Activated CD8-positive, alpha-beta memory T cell treated with anti-CD3 and anti-CD28 coated beads for 1 hour (primary cell): ENCODE data around the gene PCDH9.

ENCODE experiments used
- DNase-seq, 2 donors: peaks; one replicate each; pipeline ENCODE4 v3.0.0-alpha.2; 2020; ENCODE audit warnings: low read depth in 1 of 2; ENCODE audit errors: extremely low read depth in 1 of 2

PCDH9 gene

DNA sequence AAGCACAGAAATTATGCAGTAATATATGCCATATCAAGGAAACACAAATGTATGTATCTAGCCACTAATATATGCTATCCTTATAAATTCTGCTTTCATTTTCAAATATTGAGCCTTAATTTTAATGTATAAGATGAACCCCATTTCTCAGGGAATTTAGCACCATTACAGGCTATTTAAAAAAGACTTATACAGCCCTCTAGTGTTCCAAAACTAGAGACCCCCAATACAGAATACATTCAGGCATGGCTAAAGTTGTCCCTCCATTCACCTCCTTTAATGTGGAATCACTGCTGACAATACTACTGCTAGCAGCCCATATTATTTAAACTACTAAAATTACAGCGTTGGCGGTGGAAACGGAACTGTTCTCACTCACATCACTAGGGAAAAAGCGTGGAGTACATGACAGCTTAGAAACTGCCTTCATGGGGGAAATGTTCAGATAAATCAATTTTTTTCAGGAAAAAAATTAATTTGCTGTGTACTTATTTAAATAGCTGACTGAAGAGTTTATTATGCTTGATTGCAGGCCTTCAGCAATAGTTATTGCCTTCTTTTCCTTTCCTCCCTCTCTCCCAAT, 541.0 kb downstream of the PCDH9 start:
- no peak for DNase-seq

DNA sequence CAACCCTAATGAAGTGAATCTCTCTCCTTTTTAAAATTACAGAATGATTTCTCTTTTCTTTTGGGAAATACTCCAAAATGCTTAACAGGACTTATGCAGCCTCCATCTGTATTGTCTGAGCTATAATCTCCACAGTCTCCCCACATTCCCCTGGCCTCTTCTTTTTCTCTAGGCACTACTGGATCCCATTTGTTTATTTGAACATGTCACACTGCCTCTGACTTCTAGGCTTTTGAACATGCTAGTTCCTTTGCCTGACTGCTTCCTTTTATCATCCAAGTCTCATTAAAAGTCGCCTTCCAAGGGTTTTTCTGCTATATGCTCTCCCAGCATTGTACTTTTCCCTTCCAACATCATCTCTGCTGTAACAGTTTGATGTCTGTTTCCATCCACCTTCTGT, 548.7 kb downstream of the PCDH9 start:
- DNase-seq, result no peak

GRCh38 chr13:66680031-66680430, 550.1 kb downstream of the PCDH9 start:
- no peak for DNase-seq

DNA sequence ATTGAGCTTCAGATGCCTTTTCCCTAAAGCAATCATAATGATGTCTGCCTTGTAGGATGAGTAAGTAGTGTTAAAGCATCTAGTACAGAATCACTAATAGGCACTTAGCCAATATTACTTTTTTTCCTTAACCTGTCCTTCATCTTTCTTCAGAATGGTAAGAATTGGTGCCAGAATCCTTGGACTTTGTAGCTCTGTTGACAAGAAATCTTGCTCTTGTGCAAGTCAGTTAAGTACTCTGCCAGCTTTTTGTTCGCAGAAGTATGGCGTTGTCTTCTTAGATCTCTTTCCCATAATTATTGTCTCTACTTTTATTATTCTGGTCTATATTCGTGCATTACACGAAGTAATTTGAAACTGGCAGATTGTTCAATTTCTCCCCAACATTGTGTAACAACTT, 554.5 kb downstream of the PCDH9 start:
- DNase-seq, result no peak

- no peak for DNase-seq
Observed at GRCh38 chr13:66673401-66673800, 556.7 kb downstream of the PCDH9 start.

GRCh38 chr13:66665991-66666390, 564.1 kb downstream of the PCDH9 start:
- DNase-seq, result no peak

- no peak for DNase-seq
Observed at GRCh38 chr13:66663711-66664110, 566.4 kb downstream of the PCDH9 start.

DNA sequence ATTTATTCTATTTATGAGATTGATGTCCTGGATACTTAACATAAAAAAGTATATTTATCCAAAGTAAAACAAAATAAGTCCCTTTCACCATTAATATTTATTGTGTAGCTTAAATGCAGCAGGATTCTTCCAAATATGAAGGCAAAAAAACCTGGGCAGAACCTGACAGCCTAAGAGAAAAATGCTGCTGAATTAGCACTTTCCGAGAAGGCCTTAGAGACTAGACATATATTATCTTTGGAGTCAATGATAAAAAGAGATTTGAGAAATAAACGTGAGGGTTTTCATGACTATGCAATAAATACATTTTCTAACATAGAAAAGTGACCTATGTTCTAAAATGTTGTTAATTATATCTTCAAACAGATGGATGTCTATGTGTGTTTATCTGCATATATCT, 566.9 kb downstream of the PCDH9 start:
- no peak for DNase-seq

- DNase-seq, result no peak
Observed at GRCh38 chr13:66661336-66661735, 568.8 kb downstream of the PCDH9 start.

DNA sequence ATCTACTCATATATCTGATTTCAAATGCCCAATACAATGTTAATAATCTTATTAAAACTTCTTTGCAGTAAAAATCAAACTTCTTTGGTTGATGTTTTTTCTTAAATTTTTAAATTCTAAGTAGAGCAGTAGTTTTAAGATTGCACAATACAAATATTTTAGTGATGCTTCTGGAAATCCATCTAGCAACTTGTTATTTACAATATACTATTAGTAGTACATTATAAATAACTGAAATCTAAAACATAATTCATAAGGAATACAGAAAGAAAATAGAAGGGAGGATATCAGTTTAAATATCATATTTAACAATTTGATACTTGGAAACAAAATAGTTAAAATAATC, 569.7 kb downstream of the PCDH9 start:
- DNase-seq, result no peak

DNA sequence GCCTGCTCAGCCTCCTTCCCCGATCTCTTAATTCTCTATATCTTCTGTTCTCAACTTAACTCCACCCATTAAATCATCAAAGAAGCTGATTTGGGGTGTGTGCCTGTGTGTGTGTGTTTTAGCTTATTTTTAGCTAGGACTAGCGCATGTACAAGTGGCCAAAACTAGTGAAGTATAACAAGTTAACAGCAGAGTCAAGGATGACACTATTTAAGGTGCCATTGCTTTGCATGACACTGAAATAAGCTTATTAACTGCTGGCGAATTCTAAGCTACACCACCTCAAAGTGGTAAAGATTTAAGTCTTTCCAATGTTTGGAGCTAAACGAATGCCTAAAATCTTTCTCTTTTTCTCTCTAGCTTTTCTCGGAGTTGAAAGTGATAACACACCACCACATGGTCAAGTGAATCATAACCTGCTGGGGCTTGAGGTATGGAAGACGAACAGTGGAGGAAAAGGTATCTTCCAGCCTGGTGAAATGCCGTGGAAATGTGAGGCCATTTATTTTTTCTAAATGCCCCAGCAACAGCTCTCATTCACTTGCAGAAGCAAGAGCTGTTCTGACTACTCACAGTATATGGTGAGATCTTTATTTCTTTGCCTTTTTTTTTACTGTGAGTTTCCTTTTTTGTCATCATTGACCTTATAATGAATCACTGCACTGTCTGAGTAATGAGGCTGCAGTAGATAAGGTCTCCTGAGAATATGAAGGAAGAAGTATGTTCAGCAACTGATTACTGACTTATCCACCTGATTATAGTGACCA, 570.3 kb downstream of the PCDH9 start:
- no peak for DNase-seq

GRCh38 chr13:66659286-66659685, 570.9 kb downstream of the PCDH9 start:
- no peak for DNase-seq

- DNase-seq, result no peak
Observed at GRCh38 chr13:66657165-66657881, 572.8 kb downstream of the PCDH9 start.

DNA sequence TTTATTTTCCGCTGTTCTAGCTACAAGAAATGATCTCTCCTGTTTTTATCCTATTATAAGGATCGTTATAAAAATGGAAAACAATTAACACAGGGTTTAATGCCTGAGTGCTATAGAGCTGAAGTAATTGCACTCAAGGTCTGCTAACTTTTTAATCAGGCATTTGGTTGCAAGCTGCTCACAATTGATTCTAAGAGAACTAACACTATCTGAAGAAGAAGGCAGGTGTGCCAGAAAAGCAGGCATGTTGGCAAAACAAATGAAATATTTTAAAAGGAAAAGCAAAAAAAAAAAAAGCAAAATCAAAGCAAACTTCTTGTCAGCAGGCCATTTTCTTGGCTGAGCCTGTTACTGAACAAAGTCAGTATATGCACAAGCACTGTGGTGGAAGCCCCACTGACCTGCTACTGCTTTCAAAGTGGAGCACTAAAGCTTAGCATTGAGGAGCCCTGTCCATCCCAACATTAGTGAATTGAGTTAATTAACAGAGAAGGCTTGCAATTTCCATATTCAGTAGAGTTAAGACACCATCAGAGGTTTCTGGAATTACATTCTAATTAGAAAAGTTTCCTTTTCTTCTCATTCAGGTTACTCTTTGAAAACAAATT, 574.2 kb downstream of the PCDH9 start:
- no peak for DNase-seq

DNA sequence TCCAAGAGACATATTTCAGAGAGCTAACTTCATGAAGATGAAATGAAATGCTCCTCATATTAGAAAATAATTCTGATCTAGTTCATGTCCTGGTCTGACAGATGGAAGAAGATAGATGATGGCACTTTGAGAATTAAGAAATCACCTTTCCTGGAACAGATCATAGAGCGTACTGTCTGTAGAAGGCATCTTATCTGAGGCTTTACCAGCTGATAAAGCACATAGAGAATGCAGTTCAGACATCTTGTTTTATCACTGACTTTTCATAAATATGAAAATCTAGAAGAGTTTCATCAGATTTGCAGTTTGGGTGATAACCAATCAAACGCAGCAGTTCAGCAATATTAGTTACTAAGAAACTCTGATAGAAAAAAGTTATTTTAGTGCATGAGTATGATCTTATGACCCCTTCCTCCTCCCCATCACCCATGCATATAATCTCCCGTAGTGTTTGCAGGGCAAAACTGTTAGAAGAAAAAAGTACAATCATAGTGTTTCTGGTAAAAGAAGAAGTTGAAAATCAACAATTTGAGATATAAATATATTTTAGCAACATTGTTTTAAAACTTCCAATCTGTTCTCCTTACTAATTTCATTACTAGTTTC, 585.2 kb downstream of the PCDH9 start:
- no peak for DNase-seq

GRCh38 chr13:66640231-66640630, 589.9 kb downstream of the PCDH9 start:
- DNase-seq, result no peak

GRCh38 chr13:66639044-66639443, 591.1 kb downstream of the PCDH9 start:
- DNase-seq, result no peak

- DNase-seq, result no peak
Observed at GRCh38 chr13:66635526-66635925, 594.6 kb downstream of the PCDH9 start.

DNA sequence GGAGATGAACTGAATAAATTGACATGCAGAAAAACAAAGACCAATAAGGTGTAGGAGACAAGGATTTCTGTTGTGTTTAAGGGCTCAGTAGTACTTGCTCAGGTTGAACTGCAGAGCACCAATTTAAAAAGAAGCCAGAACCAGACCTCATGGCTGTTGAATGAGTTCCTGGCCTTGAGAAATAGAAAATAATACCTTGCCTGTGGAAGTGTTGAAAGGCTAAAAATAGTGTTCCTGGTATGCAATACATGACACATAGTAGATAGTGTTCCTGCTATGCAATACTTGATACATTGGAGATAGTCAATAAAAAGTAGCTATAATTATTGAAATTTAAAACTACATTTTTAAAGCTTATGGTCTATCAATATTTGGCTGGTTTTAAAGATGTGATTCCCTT, 595.8 kb downstream of the PCDH9 start:
- no peak for DNase-seq

GRCh38 chr13:66627512-66627911, 602.6 kb downstream of the PCDH9 start:
- no peak for DNase-seq

GRCh38 chr13:66624302-66624701, 605.8 kb downstream of the PCDH9 start:
- DNase-seq, result no peak
